ENCODE results near the gene PAIP2.

GRCh38 chr5:139301808-139302499 lies 39.7 kb upstream of the PAIP2 start:
- TF ChIP-seq POLR2AphosphoS5 (IDR thresholded peaks at IDR 0.05; ENCODE audit: insufficient read depth in 1 of 2, low read depth in 1 of 2), result no peak
- no peak for TF ChIP-seq POLR2A (IDR thresholded peaks at IDR 0.05)
- TF ChIP-seq, protein P1, sequence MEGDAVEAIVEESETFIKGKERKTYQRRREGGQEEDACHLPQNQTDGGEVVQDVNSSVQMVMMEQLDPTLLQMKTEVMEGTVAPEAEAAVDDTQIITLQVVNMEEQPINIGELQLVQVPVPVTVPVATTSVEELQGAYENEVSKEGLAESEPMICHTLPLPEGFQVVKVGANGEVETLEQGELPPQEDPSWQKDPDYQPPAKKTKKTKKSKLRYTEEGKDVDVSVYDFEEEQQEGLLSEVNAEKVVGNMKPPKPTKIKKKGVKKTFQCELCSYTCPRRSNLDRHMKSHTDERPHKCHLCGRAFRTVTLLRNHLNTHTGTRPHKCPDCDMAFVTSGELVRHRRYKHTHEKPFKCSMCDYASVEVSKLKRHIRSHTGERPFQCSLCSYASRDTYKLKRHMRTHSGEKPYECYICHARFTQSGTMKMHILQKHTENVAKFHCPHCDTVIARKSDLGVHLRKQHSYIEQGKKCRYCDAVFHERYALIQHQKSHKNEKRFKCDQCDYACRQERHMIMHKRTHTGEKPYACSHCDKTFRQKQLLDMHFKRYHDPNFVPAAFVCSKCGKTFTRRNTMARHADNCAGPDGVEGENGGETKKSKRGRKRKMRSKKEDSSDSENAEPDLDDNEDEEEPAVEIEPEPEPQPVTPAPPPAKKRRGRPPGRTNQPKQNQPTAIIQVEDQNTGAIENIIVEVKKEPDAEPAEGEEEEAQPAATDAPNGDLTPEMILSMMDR (IDR thresholded peaks at IDR 0.05), result no peak
